PC-3 (cell line): ENCODE results near the gene APBB2.

Experiments
- EZH2 ChIP-seq: fragments of 300-600 bp; sonication (generic); IDR thresholded peaks from one replicate; pipeline ENCODE4 v1.6.1; 2017; ENCODE audit warnings: antibody characterized with exemption, mild to moderate bottlenecking, low read length; ENCODE audit not compliant: unreplicated experiment
- EZH2phosphoT487 ChIP-seq: fragments of 300-600 bp; sonication (generic); IDR thresholded peaks from 2 replicates; pipeline ENCODE4 v1.6.1; 2018; ENCODE audit warnings: mild to moderate bottlenecking, antibody characterized with exemption, low read length, borderline replicate concordance
- TF ChIP-seq, protein P1 (sequence below): fragments of 300-600 bp; sonication (generic); conservative IDR thresholded peaks from 2 replicates; pipeline ENCODE4 v1.5.1; 2017; ENCODE audit warnings: antibody characterized with exemption, low read depth, mild to moderate bottlenecking, low read length

GRCh38 chr4:40877081-40877480 lies 337.3 kb downstream of the APBB2 start:
- TF ChIP-seq, protein P1, sequence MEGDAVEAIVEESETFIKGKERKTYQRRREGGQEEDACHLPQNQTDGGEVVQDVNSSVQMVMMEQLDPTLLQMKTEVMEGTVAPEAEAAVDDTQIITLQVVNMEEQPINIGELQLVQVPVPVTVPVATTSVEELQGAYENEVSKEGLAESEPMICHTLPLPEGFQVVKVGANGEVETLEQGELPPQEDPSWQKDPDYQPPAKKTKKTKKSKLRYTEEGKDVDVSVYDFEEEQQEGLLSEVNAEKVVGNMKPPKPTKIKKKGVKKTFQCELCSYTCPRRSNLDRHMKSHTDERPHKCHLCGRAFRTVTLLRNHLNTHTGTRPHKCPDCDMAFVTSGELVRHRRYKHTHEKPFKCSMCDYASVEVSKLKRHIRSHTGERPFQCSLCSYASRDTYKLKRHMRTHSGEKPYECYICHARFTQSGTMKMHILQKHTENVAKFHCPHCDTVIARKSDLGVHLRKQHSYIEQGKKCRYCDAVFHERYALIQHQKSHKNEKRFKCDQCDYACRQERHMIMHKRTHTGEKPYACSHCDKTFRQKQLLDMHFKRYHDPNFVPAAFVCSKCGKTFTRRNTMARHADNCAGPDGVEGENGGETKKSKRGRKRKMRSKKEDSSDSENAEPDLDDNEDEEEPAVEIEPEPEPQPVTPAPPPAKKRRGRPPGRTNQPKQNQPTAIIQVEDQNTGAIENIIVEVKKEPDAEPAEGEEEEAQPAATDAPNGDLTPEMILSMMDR = no peak
- TF ChIP-seq EZH2phosphoT487 = no peak
- TF ChIP-seq EZH2 = no peak
